GM12873 (cell line): Measurements from ENCODE around the gene COL5A1.

Experiments used
- TF ChIP-seq, protein P1 (sequence below): IDR thresholded peaks from 2 replicates; pipeline ENCODE4 v1.5.1; 2012; ENCODE audit warnings: low read depth, mild to moderate bottlenecking, moderate library complexity, low read length, control low read depth; ENCODE audit not compliant: insufficient read depth; ENCODE audit errors: missing control alignments

The COL5A1 gene

GRCh38 chr9:134741846-134742245 is 100.2 kb downstream of the COL5A1 start:
- TF ChIP-seq, protein P1, sequence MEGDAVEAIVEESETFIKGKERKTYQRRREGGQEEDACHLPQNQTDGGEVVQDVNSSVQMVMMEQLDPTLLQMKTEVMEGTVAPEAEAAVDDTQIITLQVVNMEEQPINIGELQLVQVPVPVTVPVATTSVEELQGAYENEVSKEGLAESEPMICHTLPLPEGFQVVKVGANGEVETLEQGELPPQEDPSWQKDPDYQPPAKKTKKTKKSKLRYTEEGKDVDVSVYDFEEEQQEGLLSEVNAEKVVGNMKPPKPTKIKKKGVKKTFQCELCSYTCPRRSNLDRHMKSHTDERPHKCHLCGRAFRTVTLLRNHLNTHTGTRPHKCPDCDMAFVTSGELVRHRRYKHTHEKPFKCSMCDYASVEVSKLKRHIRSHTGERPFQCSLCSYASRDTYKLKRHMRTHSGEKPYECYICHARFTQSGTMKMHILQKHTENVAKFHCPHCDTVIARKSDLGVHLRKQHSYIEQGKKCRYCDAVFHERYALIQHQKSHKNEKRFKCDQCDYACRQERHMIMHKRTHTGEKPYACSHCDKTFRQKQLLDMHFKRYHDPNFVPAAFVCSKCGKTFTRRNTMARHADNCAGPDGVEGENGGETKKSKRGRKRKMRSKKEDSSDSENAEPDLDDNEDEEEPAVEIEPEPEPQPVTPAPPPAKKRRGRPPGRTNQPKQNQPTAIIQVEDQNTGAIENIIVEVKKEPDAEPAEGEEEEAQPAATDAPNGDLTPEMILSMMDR = no peak

DNA sequence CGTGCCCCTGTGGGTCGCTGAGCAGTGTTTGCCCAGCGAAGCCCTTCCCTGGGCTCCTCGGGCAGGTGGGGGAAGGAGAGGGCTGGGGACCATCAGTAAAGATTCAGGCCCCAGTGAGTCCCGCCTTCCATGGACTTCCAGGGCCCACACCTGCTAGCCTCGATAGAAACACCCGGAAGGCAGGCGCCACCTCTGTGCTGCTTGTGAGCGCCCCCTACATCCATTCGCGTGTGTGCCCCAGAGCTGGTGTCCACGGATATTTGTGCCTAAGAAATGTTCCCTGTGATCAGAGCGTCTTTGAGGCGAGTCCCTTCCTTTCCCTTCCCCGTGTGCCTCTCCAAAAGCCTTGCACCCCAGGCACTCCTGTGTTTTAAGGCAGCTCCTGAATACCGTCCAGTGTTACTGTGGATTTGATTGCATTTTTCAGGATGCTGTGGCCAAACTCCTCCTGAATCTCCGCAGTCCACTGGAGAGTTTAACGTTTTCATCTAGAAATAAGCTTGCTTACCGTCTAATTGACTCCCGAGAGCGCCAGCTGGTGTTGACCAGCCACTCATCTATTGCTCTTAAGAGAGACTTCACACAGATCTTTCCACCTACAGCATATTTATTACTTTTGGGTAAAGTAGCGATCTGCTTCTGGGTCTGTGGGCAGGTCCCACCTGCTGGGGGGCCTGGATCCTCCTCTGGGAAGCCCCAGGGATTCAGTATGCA is 101.4 kb downstream of the COL5A1 start:
- TF ChIP-seq, protein P1 = no peak

DNA sequence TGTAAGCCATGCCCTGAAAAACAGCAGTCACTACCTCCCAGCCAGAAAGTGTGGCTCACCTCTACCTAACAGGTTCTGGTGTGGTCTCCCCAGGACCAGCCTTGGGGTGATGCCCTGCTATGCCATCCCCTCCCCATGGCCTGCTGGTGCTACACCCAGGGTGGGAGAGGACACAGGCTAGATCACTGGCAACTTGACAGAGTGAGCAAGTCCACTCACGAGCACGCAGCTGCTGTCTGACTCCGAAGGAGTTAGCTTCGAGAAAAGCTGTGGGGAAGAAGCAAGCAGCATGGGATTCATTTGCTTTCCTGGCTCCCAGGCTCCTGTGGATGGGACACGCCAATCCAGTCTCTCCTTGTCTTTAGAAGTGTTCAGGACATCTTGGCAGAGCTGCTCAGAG is 102.2 kb downstream of the COL5A1 start:
- TF ChIP-seq, protein P1 = no peak

- TF ChIP-seq, protein P1 = no peak
Measured at GRCh38 chr9:134744385-134745295, 103.0 kb downstream of the COL5A1 start.

DNA sequence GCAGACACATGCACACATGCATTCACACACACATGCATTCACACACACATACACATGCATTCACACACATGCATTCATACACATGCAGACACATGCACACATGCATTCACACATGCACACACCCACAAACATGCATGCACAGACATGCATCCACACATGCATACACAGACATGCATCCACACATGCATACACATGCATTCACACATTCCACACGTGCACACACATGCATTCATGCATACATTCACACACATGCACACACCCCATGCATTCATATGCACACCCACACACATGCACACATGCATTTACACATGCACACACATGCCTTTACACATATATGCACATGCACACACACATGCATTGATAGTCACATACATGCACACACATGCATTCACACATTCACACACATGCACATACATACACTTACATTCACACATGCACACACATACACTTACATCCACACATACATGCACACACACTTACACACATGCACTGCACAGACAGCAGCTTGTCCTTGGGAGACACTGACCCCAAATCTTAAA is 106.4 kb downstream of the COL5A1 start:
- TF ChIP-seq, protein P1 = no peak

GRCh38 chr9:134748591-134748990 is 107.0 kb downstream of the COL5A1 start:
- TF ChIP-seq, protein P1 = no peak
